Measurements from ENCODE around the gene UBASH3A.

- TF ChIP-seq CEBPB (IDR thresholded peaks at IDR 0.05) (no peak), MAX (IDR thresholded peaks at IDR 0.05) (no peak), EP300 (IDR thresholded peaks at IDR 0.05; ENCODE audit: borderline replicate concordance) (no peak), YY1 (IDR thresholded peaks at IDR 0.05; ENCODE audit: low read depth) (no peak)
These were observed 9.4 kb downstream of the UBASH3A start for GRCh38 chr21:42413093-42413492.
